HEK293 (cell line): ENCODE data around the gene HNF1A.

ENCODE experiments used
- CTCF ChIA-PET: fragments of 350-600 bp; formaldehyde crosslinking; extraction: SDS; loops from one replicate; lab custom pipeline; 2021; ENCODE audit warnings: antibody characterized with exemption; lab: Yijun Ruan, JAX
- POLR2A ChIA-PET: fragments of 300-600 bp; formaldehyde crosslinking; extraction: SDS; loops from one replicate; lab custom pipeline; 2020; ENCODE audit warnings: antibody characterized with exemption, inconsistent platforms; lab: Yijun Ruan, JAX
- H3K27ac ChIP-seq: fragments of 200-500 bp; sonication (Bioruptor generic); 2 replicates; pipeline ENCODE4 v1.5.1; 2014; ENCODE audit warnings: low read depth, low read length, control low read depth, inconsistent platforms; ENCODE audit errors: extremely low read depth
- H3K36me3 ChIP-seq, 2 experiments: fragments of 200-500 bp in 1 of 2; sonication (Bioruptor generic) in 1 of 2; 1 replicate in 1 of 2; 2 replicates in 1 of 2; pipeline ENCODE4 v1.5.1; 2014 to 2017; ENCODE audit warnings: inconsistent platforms in 2 of 2, low read length in 2 of 2; ENCODE audit not compliant: control insufficient read depth in 2 of 2, insufficient read depth in 1 of 2
- H3K4me1 ChIP-seq: fragments of 200-500 bp; sonication (Bioruptor generic); 2 replicates; pipeline ENCODE4 v1.5.1; 2014; ENCODE audit warnings: mild to moderate bottlenecking, low read length, inconsistent platforms; ENCODE audit not compliant: control insufficient read depth, insufficient read depth
- H3K4me3 ChIP-seq: 2 replicates; pipeline ENCODE4 v1.5.1; 2011; ENCODE audit warnings: low read depth, mild to moderate bottlenecking, control low read depth, low read length, moderate library complexity
- H3K9me3 ChIP-seq: fragments of 200-500 bp; sonication (Bioruptor generic); 2 replicates; pipeline ENCODE4 v1.5.1; 2014; ENCODE audit warnings: low read depth, low read length, inconsistent platforms; ENCODE audit not compliant: control insufficient read depth, insufficient read depth
- BCL11B ChIP-seq: fragments of 450-650 bp; formaldehyde crosslinking; IDR thresholded peaks from 2 replicates; pipeline ENCODE4 v1.5.1; 2016; ENCODE audit warnings: low read depth, missing biosample characterization, missing genetic modification characterization
- FEZF1 ChIP-seq: fragments of 450-650 bp; formaldehyde crosslinking; IDR thresholded peaks from 2 replicates; pipeline ENCODE4 v1.5.1; 2016; ENCODE audit warnings: missing biosample characterization, missing genetic modification characterization
- GLIS2 ChIP-seq: fragments of 450-650 bp; formaldehyde crosslinking; IDR thresholded peaks from 2 replicates; pipeline ENCODE4 v1.5.1; 2016; ENCODE audit warnings: missing biosample characterization, missing genetic modification characterization
- HOXA7 ChIP-seq: sonication (generic); formaldehyde crosslinking; IDR thresholded peaks from 2 replicates; pipeline ENCODE4 v1.8.1; 2022; ENCODE audit warnings: missing genetic modification reagents, borderline replicate concordance
- SETDB1 ChIP-seq: IDR thresholded peaks from one replicate; pipeline ENCODE4 v1.6.1; 2017; ENCODE audit warnings: mild to moderate bottlenecking, low read length, moderate library complexity, mixed read lengths; ENCODE audit not compliant: insufficient read length
- ZBTB17 ChIP-seq: fragments of 450-650 bp; formaldehyde crosslinking; IDR thresholded peaks from 2 replicates; pipeline ENCODE4 v1.5.1; 2016; ENCODE audit warnings: missing biosample characterization, missing genetic modification characterization
- ZNF350 ChIP-seq: fragments of 450-650 bp; formaldehyde crosslinking; IDR thresholded peaks from 2 replicates; pipeline ENCODE4 v1.5.0; 2017; ENCODE audit warnings: missing biosample characterization, mild to moderate bottlenecking, missing genetic modification characterization
- ZNF366 ChIP-seq: fragments of 450-650 bp; formaldehyde crosslinking; conservative IDR thresholded peaks from 2 replicates; pipeline ENCODE4 v1.5.1; 2016; ENCODE audit warnings: missing biosample characterization, missing genetic modification characterization
- ZNF555 ChIP-seq: fragments of 450-650 bp; formaldehyde crosslinking; conservative IDR thresholded peaks from 2 replicates; pipeline ENCODE4 v1.5.1; 2017; ENCODE audit warnings: missing biosample characterization, mild to moderate bottlenecking, missing genetic modification characterization, inconsistent platforms
- ZNF707 ChIP-seq: fragments of 450-650 bp; formaldehyde crosslinking; IDR thresholded peaks from 2 replicates; pipeline ENCODE4 v1.5.1; 2016; ENCODE audit warnings: missing biosample characterization, missing genetic modification characterization
- ZSCAN23 ChIP-seq: fragments of 450-650 bp; formaldehyde crosslinking; IDR thresholded peaks from 2 replicates; pipeline ENCODE4 v1.5.1; 2016; ENCODE audit warnings: missing biosample characterization, missing genetic modification characterization
- ZSCAN30 ChIP-seq: fragments of 450-650 bp; IDR thresholded peaks from 2 replicates; pipeline ENCODE4 v1.5.1; 2018; ENCODE audit warnings: missing biosample characterization, mild to moderate bottlenecking, missing genetic modification characterization, moderate library complexity
- TF ChIP-seq, protein P1 (sequence below): fragments of 450-650 bp; formaldehyde crosslinking; IDR thresholded peaks from 2 replicates; pipeline ENCODE4 v1.5.1; 2017; ENCODE audit warnings: missing biosample characterization, missing genetic modification characterization
- TF ChIP-seq, protein P2 (sequence below): fragments of 450-650 bp; formaldehyde crosslinking; IDR thresholded peaks from 2 replicates; pipeline ENCODE4 v1.5.1; 2016; ENCODE audit warnings: missing biosample characterization, missing genetic modification characterization
- TF ChIP-seq, protein P3 (sequence below): fragments of 450-650 bp; formaldehyde crosslinking; IDR thresholded peaks from 2 replicates; pipeline ENCODE4 v1.5.1; 2016; ENCODE audit warnings: missing biosample characterization, missing genetic modification characterization
- TF ChIP-seq, protein P4 (sequence below): fragments of 450-650 bp; formaldehyde crosslinking; IDR thresholded peaks from 2 replicates; pipeline ENCODE4 v1.5.1; 2016; ENCODE audit warnings: missing biosample characterization, missing genetic modification characterization
- TF ChIP-seq, protein P5 (sequence below): fragments of 450-650 bp; formaldehyde crosslinking; IDR thresholded peaks from 2 replicates; pipeline ENCODE4 v1.5.1; 2016; ENCODE audit warnings: missing biosample characterization, missing genetic modification characterization
- TF ChIP-seq, protein P6 (sequence below): fragments of 450-650 bp; formaldehyde crosslinking; IDR thresholded peaks from 2 replicates; pipeline ENCODE4 v1.5.1; 2016; ENCODE audit warnings: missing biosample characterization, missing genetic modification characterization
- TF ChIP-seq, protein P7 (sequence below): fragments of 450-650 bp; formaldehyde crosslinking; IDR thresholded peaks from 2 replicates; pipeline ENCODE4 v1.5.1; 2016; ENCODE audit warnings: missing biosample characterization, missing genetic modification characterization

HNF1A gene

DNA sequence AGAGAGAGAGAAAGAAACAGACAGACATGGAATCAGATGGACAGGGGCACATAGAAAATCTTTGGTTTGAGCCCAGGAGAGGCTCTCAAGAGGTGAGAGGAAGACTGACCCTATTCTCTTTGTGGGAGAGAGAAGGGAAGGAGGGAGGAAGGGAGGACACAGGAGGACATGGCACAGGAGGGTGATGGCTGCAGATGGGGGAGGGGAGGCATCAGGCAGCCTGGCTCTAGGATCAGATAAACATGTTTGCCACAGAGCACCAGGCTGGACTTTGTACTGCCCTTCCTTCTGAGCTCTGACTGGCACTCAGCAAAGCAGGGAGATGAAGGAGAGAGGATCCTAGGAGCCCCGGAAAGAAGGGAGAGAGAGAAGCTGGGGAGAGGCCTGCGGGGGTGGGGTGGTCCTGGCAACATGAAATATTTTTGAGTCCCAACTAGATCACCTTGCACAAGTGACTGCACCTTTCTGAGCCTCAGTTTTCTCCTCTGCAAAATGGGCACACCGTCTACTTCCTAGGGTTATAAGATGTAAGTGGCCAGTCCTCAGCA lies 6.1 kb downstream of the HNF1A start:
- H3K4me1 ChIP-seq = no peaks in the 10 kb centered on the region
- CTCF ChIA-PET = interaction anchor here (0.6 kb wide), 1 partner anchor 9 kb away, joined by 3 read pairs; no protein-coding TSS in a partner anchor
- H3K9me3 ChIP-seq = no peaks in the 10 kb centered on the region
- POLR2A ChIA-PET = no interaction called here
- H3K4me3 ChIP-seq = no peak overlapping the region
- TF ChIP-seq FEZF1 (tag by site-specific recombination) (no peak), GLIS2 (no peak), ZNF366 (tag by site-specific recombination) (peak; percentile 72; the same call in 1 of the 2 replicates)
- TF ChIP-seq, all 188 proteins: peak for 1
- H3K36me3 ChIP-seq = no peaks in the 10 kb centered on the region
- no peak overlapping the region for H3K27ac ChIP-seq

DNA sequence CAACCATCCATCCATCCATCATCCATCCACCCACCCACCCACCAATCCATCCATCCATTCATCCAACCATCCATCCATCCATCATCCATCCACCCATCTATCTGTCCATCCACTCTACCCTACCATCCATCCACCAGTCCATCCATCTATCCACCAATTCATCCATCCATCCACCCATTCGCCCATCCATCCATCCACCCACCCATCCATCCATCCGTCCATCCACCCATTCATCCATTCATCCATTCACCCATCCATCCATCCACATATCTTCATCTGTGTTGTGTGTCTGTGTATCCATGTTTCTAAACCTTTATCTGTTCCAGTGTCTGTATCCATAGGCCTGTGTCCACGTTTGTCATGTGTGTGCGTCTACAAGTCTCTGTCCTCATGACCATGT lies 9.9 kb downstream of the HNF1A start:
- Histone ChIP-seq H3K27ac (no peak overlapping the region), H3K4me1 (no peaks in the 10 kb centered on the region), H3K9me3 (no peaks in the 10 kb centered on the region), H3K4me3 (no peak overlapping the region), H3K36me3 (no peaks in the 10 kb centered on the region)
- TF ChIP-seq, protein P1, sequence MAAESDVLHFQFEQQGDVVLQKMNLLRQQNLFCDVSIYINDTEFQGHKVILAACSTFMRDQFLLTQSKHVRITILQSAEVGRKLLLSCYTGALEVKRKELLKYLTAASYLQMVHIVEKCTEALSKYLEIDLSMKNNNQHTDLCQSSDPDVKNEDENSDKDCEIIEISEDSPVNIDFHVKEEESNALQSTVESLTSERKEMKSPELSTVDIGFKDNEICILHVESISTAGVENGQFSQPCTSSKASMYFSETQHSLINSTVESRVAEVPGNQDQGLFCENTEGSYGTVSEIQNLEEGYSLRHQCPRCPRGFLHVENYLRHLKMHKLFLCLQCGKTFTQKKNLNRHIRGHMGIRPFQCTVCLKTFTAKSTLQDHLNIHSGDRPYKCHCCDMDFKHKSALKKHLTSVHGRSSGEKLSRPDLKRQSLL (tag by site-specific recombination) = no peak
- TF ChIP-seq ZNF366 (tag by site-specific recombination) (peak; percentile 97), ZBTB17 (peak; percentile 94)
- POLR2A ChIA-PET = no interaction called here
- CTCF ChIA-PET = no interaction called here

DNA sequence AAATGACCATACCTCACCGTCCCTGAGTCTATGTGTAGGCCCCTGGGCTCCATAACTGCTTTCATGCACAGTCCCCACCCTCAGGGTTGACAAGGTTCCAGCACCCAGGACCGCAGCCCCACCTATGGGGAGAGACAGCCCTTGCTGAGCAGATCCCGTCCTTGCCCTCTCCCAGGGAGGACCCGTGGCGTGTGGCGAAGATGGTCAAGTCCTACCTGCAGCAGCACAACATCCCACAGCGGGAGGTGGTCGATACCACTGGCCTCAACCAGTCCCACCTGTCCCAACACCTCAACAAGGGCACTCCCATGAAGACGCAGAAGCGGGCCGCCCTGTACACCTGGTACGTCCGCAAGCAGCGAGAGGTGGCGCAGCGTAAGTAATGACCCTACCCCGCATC lies 10.3 kb downstream of the HNF1A start:
- no peak overlapping the region for H3K4me3 ChIP-seq
- ChIA-PET CTCF (no interaction called here), POLR2A (no interaction called here)
- no peaks in the 10 kb centered on the region for H3K4me1 ChIP-seq
- H3K27ac ChIP-seq = no peak overlapping the region
- no peaks in the 10 kb centered on the region for H3K36me3 ChIP-seq
- TF ChIP-seq, protein P2, sequence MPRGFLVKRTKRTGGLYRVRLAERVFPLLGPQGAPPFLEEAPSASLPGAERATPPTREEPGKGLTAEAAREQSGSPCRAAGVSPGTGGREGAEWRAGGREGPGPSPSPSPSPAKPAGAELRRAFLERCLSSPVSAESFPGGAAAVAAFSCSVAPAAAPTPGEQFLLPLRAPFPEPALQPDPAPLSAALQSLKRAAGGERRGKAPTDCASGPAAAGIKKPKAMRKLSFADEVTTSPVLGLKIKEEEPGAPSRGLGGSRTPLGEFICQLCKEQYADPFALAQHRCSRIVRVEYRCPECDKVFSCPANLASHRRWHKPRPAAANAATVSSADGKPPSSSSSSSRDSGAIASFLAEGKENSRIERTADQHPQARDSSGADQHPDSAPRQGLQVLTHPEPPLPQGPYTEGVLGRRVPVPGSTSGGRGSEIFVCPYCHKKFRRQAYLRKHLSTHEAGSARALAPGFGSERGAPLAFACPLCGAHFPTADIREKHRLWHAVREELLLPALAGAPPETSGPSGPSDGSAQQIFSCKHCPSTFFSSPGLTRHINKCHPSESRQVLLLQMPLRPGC (tag by site-specific recombination) = no peak
- TF ChIP-seq, protein P3, sequence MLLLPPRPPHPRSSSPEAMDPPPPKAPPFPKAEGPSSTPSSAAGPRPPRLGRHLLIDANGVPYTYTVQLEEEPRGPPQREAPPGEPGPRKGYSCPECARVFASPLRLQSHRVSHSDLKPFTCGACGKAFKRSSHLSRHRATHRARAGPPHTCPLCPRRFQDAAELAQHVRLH (tag by site-specific recombination) = no peak
- TF ChIP-seq ZNF555 (tag by site-specific recombination) (no peak), ZSCAN23 (tag by site-specific recombination) (no peak), ZSCAN30 (tag by site-specific recombination) (no peak), BCL11B (tag by site-specific recombination) (no peak), SETDB1 (no peak), ZNF707 (no peak), ZNF350 (tag by site-specific recombination) (no peak), HOXA7 (CRISPR knock-in tag) (no peak)
- TF ChIP-seq, protein P4, sequence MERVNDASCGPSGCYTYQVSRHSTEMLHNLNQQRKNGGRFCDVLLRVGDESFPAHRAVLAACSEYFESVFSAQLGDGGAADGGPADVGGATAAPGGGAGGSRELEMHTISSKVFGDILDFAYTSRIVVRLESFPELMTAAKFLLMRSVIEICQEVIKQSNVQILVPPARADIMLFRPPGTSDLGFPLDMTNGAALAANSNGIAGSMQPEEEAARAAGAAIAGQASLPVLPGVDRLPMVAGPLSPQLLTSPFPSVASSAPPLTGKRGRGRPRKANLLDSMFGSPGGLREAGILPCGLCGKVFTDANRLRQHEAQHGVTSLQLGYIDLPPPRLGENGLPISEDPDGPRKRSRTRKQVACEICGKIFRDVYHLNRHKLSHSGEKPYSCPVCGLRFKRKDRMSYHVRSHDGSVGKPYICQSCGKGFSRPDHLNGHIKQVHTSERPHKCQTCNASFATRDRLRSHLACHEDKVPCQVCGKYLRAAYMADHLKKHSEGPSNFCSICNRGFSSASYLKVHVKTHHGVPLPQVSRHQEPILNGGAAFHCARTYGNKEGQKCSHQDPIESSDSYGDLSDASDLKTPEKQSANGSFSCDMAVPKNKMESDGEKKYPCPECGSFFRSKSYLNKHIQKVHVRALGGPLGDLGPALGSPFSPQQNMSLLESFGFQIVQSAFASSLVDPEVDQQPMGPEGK (tag by site-specific recombination) = no peak
- TF ChIP-seq, protein P5, sequence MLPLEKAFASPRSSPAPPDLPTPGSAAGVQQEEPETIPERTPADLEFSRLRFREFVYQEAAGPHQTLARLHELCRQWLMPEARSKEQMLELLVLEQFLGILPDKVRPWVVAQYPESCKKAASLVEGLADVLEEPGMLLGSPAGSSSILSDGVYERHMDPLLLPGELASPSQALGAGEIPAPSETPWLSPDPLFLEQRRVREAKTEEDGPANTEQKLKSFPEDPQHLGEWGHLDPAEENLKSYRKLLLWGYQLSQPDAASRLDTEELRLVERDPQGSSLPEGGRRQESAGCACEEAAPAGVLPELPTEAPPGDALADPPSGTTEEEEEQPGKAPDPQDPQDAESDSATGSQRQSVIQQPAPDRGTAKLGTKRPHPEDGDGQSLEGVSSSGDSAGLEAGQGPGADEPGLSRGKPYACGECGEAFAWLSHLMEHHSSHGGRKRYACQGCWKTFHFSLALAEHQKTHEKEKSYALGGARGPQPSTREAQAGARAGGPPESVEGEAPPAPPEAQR (tag by site-specific recombination) = no peak
- TF ChIP-seq, protein P6, sequence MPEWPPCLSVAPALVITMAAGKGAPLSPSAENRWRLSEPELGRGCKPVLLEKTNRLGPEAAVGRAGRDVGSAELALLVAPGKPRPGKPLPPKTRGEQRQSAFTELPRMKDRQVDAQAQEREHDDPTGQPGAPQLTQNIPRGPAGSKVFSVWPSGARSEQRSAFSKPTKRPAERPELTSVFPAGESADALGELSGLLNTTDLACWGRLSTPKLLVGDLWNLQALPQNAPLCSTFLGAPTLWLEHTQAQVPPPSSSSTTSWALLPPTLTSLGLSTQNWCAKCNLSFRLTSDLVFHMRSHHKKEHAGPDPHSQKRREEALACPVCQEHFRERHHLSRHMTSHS (tag by site-specific recombination) = no peak
- TF ChIP-seq, protein P7, sequence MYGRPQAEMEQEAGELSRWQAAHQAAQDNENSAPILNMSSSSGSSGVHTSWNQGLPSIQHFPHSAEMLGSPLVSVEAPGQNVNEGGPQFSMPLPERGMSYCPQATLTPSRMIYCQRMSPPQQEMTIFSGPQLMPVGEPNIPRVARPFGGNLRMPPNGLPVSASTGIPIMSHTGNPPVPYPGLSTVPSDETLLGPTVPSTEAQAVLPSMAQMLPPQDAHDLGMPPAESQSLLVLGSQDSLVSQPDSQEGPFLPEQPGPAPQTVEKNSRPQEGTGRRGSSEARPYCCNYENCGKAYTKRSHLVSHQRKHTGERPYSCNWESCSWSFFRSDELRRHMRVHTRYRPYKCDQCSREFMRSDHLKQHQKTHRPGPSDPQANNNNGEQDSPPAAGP (tag by site-specific recombination) = no peak
- H3K9me3 ChIP-seq = no peaks in the 10 kb centered on the region
